GM12878 (cell line): ENCODE results near the gene LIMK1. TPM values are rescaled to one million over a fixed set of nuclear protein-coding genes. Genes with fewer than 3 reads are reported as not detected.

ENCODE experiments used
- ATAC-seq: fragments of 200-7000 bp; cut with Tn5 transposase; 3 replicates; pipeline ENCODE4 v1.9.1; 2020; ENCODE audit warnings: mild to moderate bottlenecking, moderate library complexity
- BruUV-seq: library from RNA; stranded (reverse); fragments of 400-500 nt; replicated peaks from 2 replicates; lab custom pipeline; 2021; lab: Mats Ljungman, UMichigan
- CTCF ChIA-PET: fragments of 300-600 bp; sonication (Branson Sonifier 250); formaldehyde crosslinking; extraction: SDS; loops from one replicate; lab custom pipeline; 2021; ENCODE audit warnings: inconsistent platforms; lab: Yijun Ruan, JAX
- POLR2A ChIA-PET: fragments of 350-600 bp; formaldehyde crosslinking; extraction: SDS; loops from one replicate; lab custom pipeline; 2021; ENCODE audit warnings: inconsistent platforms; lab: Charles Lee
- RAD21 ChIA-PET: fragments of 300-600 bp; sonication (Branson Sonifier 250); formaldehyde crosslinking; loops from one replicate; lab custom pipeline; 2023; ENCODE audit warnings: antibody characterized with exemption; ENCODE audit not compliant: unreplicated experiment; lab: Charles Lee
- SMC1A ChIA-PET: fragments of 300-600 bp; sonication (Branson Sonifier 250); formaldehyde crosslinking; loops from one replicate; lab custom pipeline; 2023; ENCODE audit not compliant: unreplicated experiment, uncharacterized antibody; lab: Charles Lee
- DNase-seq: peaks from one replicate; pipeline ENCODE4 v3.0.0-alpha.2; 2011; ENCODE audit warnings: low read depth, low spot score
- FAIRE-seq: peaks from 3 replicates; lab custom pipeline; 2011; peaks lifted over from hg19 to GRCh38; lab: Jason Lieb, UNC
- H2AFZ ChIP-seq: 2 replicates; pipeline ENCODE4 v1.6.0; 2011; ENCODE audit warnings: low read depth, low read length, control low read depth; ENCODE audit not compliant: control insufficient read depth
- H3K27ac ChIP-seq: 2 replicates; pipeline ENCODE4 v1.5.1; 2011; ENCODE audit warnings: control low read depth; ENCODE audit not compliant: control insufficient read depth, insufficient read depth
- H3K27me3 ChIP-seq, 2 experiments: replicated peaks in 1 of 2; 2 replicates each; pipeline versions ENCODE4 v1.6.0 to v1.6.1; 2011; ENCODE audit warnings: low read length in 1 of 2; ENCODE audit not compliant: control insufficient read depth in 2 of 2, insufficient read depth in 2 of 2
- H3K36me3 ChIP-seq, 2 experiments: 2 replicates each; pipeline ENCODE4 v1.5.1; 2011; ENCODE audit warnings: low read length in 1 of 2; ENCODE audit not compliant: control insufficient read depth in 2 of 2, insufficient read depth in 2 of 2
- H3K4me1 ChIP-seq: 2 replicates; pipeline ENCODE4 v1.6.1; 2011; ENCODE audit warnings: mild to moderate bottlenecking, low read length, moderate library complexity, mixed read lengths; ENCODE audit not compliant: control insufficient read depth, insufficient read depth
- H3K4me2 ChIP-seq: 2 replicates; pipeline ENCODE4 v1.6.0; 2011; ENCODE audit warnings: control low read depth; ENCODE audit not compliant: control insufficient read depth, insufficient read depth
- H3K4me3 ChIP-seq: fragments of 200-600 bp; sonication (generic); 2 replicates; pipeline ENCODE4 v1.5.1; 2016
- H3K79me2 ChIP-seq: 2 replicates; pipeline ENCODE4 v1.6.0; 2011; ENCODE audit warnings: low read length; ENCODE audit not compliant: control insufficient read depth, insufficient read depth
- H3K9ac ChIP-seq: 2 replicates; pipeline ENCODE4 v1.8.0; 2011; ENCODE audit warnings: low read length, control low read depth, mixed read lengths; ENCODE audit not compliant: control insufficient read depth, insufficient read depth
- H3K9me3 ChIP-seq: replicated peaks from 3 replicates; pipeline ENCODE4 v1.5.1; 2011; ENCODE audit warnings: mild to moderate bottlenecking, low read length; ENCODE audit not compliant: control insufficient read depth, insufficient read depth
- H4K20me1 ChIP-seq: 2 replicates; pipeline ENCODE4 v1.6.0; 2011; ENCODE audit not compliant: control insufficient read depth, insufficient read depth
- ASH2L ChIP-seq: fragments of 300-600, 200-600 bp; sonication (generic); IDR thresholded peaks from 2 replicates; pipeline ENCODE4 v1.6.1; 2017; ENCODE audit warnings: low read depth, mild to moderate bottlenecking, borderline replicate concordance
- BCL11A ChIP-seq: IDR thresholded peaks from 2 replicates; pipeline ENCODE4 v1.6.1; 2011; ENCODE audit warnings: low read depth, low read length
- CBX3 ChIP-seq: fragments of 200-600 bp; sonication (generic); IDR thresholded peaks from 2 replicates; pipeline ENCODE4 v1.6.1; 2016; ENCODE audit warnings: low read depth, borderline replicate concordance
- CEBPB ChIP-seq, 2 experiments: fragments of 150-350 bp in 1 of 2; IDR thresholded peaks; 2 replicates each; pipeline ENCODE4 v1.6.1; 2012 to 2014; ENCODE audit warnings: low read depth in 2 of 2, low read length in 2 of 2, borderline replicate concordance in 1 of 2, inconsistent platforms in 1 of 2
- EED ChIP-seq: sonication (generic); IDR thresholded peaks from 2 replicates; pipeline ENCODE4 v1.6.1; 2016; ENCODE audit warnings: antibody characterized with exemption, low read depth
- EP300 ChIP-seq, 2 experiments: fragments of 150-350 bp in 1 of 2; IDR thresholded peaks; 2 replicates each; pipeline ENCODE4 v1.6.1; 2011 to 2012; ENCODE audit warnings: low read depth in 2 of 2, low read length in 2 of 2, borderline replicate concordance in 1 of 2, improper control_type of control experiment in 1 of 2, inconsistent platforms in 1 of 2; ENCODE audit not compliant: control insufficient read depth in 1 of 2
- KAT2A ChIP-seq: conservative IDR thresholded peaks from 2 replicates; pipeline ENCODE4 v1.6.1; 2011; ENCODE audit warnings: low read depth, low read length; ENCODE audit not compliant: control insufficient read depth
- KDM1A ChIP-seq: fragments of 200-600 bp; sonication (generic); IDR thresholded peaks from 2 replicates; pipeline ENCODE4 v1.6.1; 2016; ENCODE audit warnings: borderline replicate concordance
- NFYA ChIP-seq: IDR thresholded peaks from 2 replicates; pipeline ENCODE4 v1.6.1; 2011; ENCODE audit warnings: low read depth, mild to moderate bottlenecking, low read length, improper control_type of control experiment, borderline replicate concordance
- PAX5 ChIP-seq: IDR thresholded peaks from 2 replicates; pipeline ENCODE4 v1.6.1; 2011; ENCODE audit warnings: low read depth, low read length, borderline replicate concordance
- RAD21 ChIP-seq: IDR thresholded peaks from 2 replicates; pipeline ENCODE4 v1.6.1; 2011; ENCODE audit warnings: mild to moderate bottlenecking, low read depth, low read length, moderate library complexity; ENCODE audit not compliant: insufficient read depth
- RBBP5 ChIP-seq: fragments of 200-600 bp; sonication (generic); conservative IDR thresholded peaks from 2 replicates; pipeline ENCODE4 v1.6.1; 2016
- RFX5 ChIP-seq: IDR thresholded peaks from 2 replicates; pipeline ENCODE4 v1.6.1; 2011; ENCODE audit warnings: low read depth, low read length, improper control_type of control experiment
- TCF12 ChIP-seq: IDR thresholded peaks from 2 replicates; pipeline ENCODE4 v1.6.1; 2011; ENCODE audit warnings: low read depth, mild to moderate bottlenecking, low read length
- TCF3 ChIP-seq: IDR thresholded peaks from 2 replicates; pipeline ENCODE4 v1.6.1; 2012; ENCODE audit warnings: low read depth, mild to moderate bottlenecking, low read length, borderline replicate concordance; ENCODE audit not compliant: insufficient read depth
- WGBS: methylation state at CpG from one replicate; pipeline ENCODE4 v1.1.6; 2016; ENCODE audit warnings: low lambda C conversion rate; ENCODE audit not compliant: insufficient replicate concordance, insufficient coverage; ENCODE audit errors: missing lambda C conversion rate; 5-methylcytosine and 5-hydroxymethylcytosine counted together
- in situ Hi-C: fragments of 300-500 bp; cut with MboI; formaldehyde crosslinking; loops from 9 replicates; pipeline ENCODE4 v1.14.3; 2018; ENCODE audit warnings: mixed read lengths
- intact Hi-C: fragments of 100-400 bp; cut with micrococcal nuclease; formaldehyde crosslinking; loops from one replicate; pipeline ENCODE4 v1.14.2; 2022; ENCODE audit not compliant: unreplicated experiment
- polyA plus RNA-seq, 11 experiments: library from polyadenylated mRNA; depleted of rRNA in 4 of 11; unstranded in 6 of 11; stranded (reverse) in 5 of 11; fragments of >200 nt; fragmentation: Nextera tagmentation in 4 of 11; fragmentation: Illumina TruSeq in 1 of 11; extraction: Ambion mirVana in 4 of 11; extraction: Trizol in 1 of 11; gene quantifications; 1 replicate in 1 of 11; 2 replicates in 10 of 11; pipeline versions ENCODE4 v1.2.1 to v1.2.3, GENCODE V29; 2011 to 2016; ENCODE audit warnings: inconsistent platforms in 2 of 11, missing spikeins in 2 of 11, low read depth in 1 of 11
- total RNA-seq, 4 experiments: library from RNA; depleted of rRNA in 3 of 4; stranded (reverse); fragments of >200 nt in 3 of 4; fragmentation: Illumina TruSeq in 1 of 4; extraction: Trizol in 1 of 4; gene quantifications; 2 replicates each; pipeline versions ENCODE4 v1.2.1 to v1.2.3, GENCODE V29; 2013 to 2021
- TF ChIP-seq, protein P1 (sequence below): fragments of 450-650 bp; formaldehyde crosslinking; IDR thresholded peaks from 2 replicates; pipeline ENCODE4 v1.5.0; 2022; ENCODE audit warnings: mild to moderate bottlenecking, missing genetic modification characterization
- TF ChIP-seq, protein P2 (sequence below): fragments of 450-650 bp; IDR thresholded peaks from 2 replicates; pipeline ENCODE4 v1.6.1; 2018; ENCODE audit warnings: mild to moderate bottlenecking, low read depth, moderate library complexity; ENCODE audit not compliant: partially characterized antibody

The LIMK1 gene
- total and polyA plus RNA-seq, 10 of the 15 experiments (the other 5 are each of a cell fraction or from before 2014, with no cell fraction given) = 0.71 to 59.4 (median 28.8) TPM

DNA sequence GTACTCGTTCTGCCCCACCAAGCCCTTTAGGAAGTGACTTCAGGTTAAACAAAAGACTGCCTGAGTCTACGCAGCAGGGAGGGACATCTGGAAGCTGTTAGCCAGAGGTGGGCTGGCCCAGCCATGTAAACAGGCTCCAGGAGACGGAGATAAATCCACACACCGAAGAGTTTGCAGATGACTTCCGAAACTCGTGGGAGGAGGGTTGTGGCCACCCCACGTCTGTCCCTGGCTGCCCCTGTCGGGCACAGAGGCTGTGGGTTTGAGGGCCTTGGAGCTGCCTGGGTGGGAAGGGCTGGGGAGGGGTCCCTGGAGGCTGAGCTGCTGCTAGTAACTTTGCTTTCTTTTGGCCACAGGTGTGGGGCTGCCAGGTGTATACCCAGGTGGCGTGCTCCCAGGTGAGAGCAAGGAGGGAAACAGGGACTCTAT lies 40.1 kb upstream of the LIMK1 start:
- in situ Hi-C loops (no loop called here), intact Hi-C loops (no loop called here)
- H2AFZ ChIP-seq = no peak overlapping the region
- WGBS = 18% methylated on average over 9 of the region's 9 CpGs
- no peak overlapping the region for H3K27ac ChIP-seq
- ChIA-PET SMC1A (no interaction called here), CTCF (no interaction called here), RAD21 (no interaction called here), POLR2A (no interaction called here)
- H3K79me2 ChIP-seq = no peaks in the 10 kb centered on the region
- H3K27me3 ChIP-seq = peaks cover 0 to 2% of the 10 kb centered on the region in 2 experiments; a peak in 2 of 4 replicates
- DNase-seq (no peak), ATAC-seq (no peak), FAIRE-seq (no peak)
- no peaks in the 10 kb centered on the region for H4K20me1 ChIP-seq
- no TSS peak for BruUV-seq
- no peaks in the 10 kb centered on the region for H3K36me3 ChIP-seq
- H3K4me3 ChIP-seq = no peak overlapping the region
- no peak overlapping the region for H3K4me2 ChIP-seq
- H3K4me1 ChIP-seq = no peaks in the 10 kb centered on the region
- no peaks in the 10 kb centered on the region for H3K9me3 ChIP-seq
- no peak overlapping the region for H3K9ac ChIP-seq
- TF ChIP-seq TCF3 (no peak), RBBP5 (no peak), KAT2A (no peak), NFYA (no peak), TCF12 (no peak), BCL11A (no peak), EP300 (IDR thresholded peaks at IDR 0.05; ENCODE audit: borderline replicate concordance in 1 of 2, control insufficient read depth in 1 of 2, low read depth in 2 of 2, low read length in 2 of 2) (no peak), RAD21 (no peak), KDM1A (no peak), CEBPB (IDR thresholded peaks at IDR 0.05; ENCODE audit: borderline replicate concordance in 1 of 2, low read depth in 2 of 2, low read length in 2 of 2) (no peak), EED (no peak), ASH2L (no peak), PAX5 (no peak), CBX3 (no peak), RFX5 (no peak)
- TF ChIP-seq, protein P1, sequence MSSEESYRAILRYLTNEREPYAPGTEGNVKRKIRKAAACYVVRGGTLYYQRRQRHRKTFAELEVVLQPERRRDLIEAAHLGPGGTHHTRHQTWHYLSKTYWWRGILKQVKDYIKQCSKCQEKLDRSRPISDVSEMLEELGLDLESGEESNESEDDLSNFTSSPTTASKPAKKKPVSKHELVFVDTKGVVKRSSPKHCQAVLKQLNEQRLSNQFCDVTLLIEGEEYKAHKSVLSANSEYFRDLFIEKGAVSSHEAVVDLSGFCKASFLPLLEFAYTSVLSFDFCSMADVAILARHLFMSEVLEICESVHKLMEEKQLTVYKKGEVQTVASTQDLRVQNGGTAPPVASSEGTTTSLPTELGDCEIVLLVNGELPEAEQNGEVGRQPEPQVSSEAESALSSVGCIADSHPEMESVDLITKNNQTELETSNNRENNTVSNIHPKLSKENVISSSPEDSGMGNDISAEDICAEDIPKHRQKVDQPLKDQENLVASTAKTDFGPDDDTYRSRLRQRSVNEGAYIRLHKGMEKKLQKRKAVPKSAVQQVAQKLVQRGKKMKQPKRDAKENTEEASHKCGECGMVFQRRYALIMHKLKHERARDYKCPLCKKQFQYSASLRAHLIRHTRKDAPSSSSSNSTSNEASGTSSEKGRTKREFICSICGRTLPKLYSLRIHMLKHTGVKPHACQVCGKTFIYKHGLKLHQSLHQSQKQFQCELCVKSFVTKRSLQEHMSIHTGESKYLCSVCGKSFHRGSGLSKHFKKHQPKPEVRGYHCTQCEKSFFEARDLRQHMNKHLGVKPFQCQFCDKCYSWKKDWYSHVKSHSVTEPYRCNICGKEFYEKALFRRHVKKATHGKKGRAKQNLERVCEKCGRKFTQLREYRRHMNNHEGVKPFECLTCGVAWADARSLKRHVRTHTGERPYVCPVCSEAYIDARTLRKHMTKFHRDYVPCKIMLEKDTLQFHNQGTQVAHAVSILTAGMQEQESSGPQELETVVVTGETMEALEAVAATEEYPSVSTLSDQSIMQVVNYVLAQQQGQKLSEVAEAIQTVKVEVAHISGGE (CRISPR knock-in tag) = no peak
- TF ChIP-seq, protein P2, sequence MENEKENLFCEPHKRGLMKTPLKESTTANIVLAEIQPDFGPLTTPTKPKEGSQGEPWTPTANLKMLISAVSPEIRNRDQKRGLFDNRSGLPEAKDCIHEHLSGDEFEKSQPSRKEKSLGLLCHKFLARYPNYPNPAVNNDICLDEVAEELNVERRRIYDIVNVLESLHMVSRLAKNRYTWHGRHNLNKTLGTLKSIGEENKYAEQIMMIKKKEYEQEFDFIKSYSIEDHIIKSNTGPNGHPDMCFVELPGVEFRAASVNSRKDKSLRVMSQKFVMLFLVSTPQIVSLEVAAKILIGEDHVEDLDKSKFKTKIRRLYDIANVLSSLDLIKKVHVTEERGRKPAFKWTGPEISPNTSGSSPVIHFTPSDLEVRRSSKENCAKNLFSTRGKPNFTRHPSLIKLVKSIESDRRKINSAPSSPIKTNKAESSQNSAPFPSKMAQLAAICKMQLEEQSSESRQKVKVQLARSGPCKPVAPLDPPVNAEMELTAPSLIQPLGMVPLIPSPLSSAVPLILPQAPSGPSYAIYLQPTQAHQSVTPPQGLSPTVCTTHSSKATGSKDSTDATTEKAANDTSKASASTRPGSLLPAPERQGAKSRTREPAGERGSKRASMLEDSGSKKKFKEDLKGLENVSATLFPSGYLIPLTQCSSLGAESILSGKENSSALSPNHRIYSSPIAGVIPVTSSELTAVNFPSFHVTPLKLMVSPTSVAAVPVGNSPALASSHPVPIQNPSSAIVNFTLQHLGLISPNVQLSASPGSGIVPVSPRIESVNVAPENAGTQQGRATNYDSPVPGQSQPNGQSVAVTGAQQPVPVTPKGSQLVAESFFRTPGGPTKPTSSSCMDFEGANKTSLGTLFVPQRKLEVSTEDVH = no peak
